ENCODE data around the gene SGMS2. TPM values are rescaled to one million over a fixed set of nuclear protein-coding genes. Genes with fewer than 3 reads are reported as not detected.

Gene SGMS2
- total and polyA plus RNA-seq, 10 of the 15 experiments (the other 5 are each of a cell fraction or from before 2014, with no cell fraction given) = under 0.01 to 3.2 (median 0.17) TPM; not detected in 4

DNA sequence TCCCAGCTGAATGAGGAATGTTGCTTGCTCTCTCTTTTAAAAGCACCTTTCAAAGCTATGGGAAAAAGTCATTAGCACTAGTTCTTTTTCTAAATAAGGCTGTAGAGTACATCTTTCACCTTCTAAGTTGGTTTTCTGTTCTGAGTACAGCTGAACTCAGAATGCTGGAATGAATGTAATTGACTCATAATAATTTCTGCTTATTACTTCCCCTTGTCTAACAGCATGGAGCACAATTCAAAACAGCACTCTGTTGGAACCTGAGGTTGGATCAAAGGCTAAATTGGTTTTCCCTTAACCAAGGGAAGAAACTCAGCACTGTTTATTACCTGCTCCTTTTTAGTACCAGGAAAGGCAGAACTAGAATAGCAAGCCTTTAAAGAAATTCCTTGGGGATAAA is 73.1 kb downstream of the SGMS2 start (continued):
- TF ChIP-seq MYB (IDR thresholded peaks at IDR 0.05; ENCODE audit: borderline replicate concordance, low read depth, low read length) (no peak), JUNB (IDR thresholded peaks at IDR 0.05) (peak; percentile 73), BCL11A (IDR thresholded peaks at IDR 0.05; ENCODE audit: low read depth, low read length) (peak; percentile 19; the same call in 1 of the 2 replicates), NR2C1 (IDR thresholded peaks at IDR 0.05) (no peak)

DNA sequence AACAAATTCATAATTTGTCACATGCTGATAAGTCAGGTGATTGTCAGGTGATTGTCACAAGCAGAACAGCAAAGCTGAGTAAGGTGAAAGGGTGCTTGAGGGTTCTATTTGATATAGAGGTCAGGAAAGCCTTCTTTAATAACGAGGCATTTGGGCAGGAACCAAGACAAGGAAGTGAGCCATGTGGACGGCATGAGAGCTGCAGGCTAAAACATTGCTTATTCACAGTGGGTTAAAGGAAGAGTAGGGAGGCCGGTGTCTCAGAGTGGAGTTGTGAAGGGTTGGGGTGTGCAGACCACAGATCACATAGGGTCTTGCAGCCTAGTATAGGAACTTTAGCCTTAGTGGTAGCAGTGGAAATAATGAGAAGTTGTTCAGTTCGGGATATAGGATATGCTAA is 75.3 kb downstream of the SGMS2 start:
- ATAC-seq (no peak; the same call in 2 of the 3 replicates), FAIRE-seq (no peak), DNase-seq (ENCODE audit: low read depth, low spot score) (no peak)
- Histone ChIP-seq H3K4me2 (ENCODE audit: control insufficient read depth, insufficient read depth) (no peak overlapping the region), H3K4me3 (no peak overlapping the region), H3K79me2 (ENCODE audit: control insufficient read depth, insufficient read depth, low read length) (no peaks in the 10 kb centered on the region), H3K9ac (ENCODE audit: control insufficient read depth, insufficient read depth, low read length) (no peak overlapping the region), H3K27me3 (replicated peaks in 1 of 2; ENCODE audit: control insufficient read depth in 2 of 2, insufficient read depth in 2 of 2, low read length in 1 of 2) (no peaks in the 10 kb centered on the region; a peak in 1 of 4 replicates), H3K36me3 (ENCODE audit: control insufficient read depth in 2 of 2, insufficient read depth in 2 of 2, low read length in 1 of 2) (no peaks in the 10 kb centered on the region), H3K9me3 (replicated peaks; ENCODE audit: control insufficient read depth, insufficient read depth, low read length) (no peaks in the 10 kb centered on the region; the same call in 1 of the 3 replicates), H3K4me1 (ENCODE audit: control insufficient read depth, insufficient read depth, low read length) (no peaks in the 10 kb centered on the region), H4K20me1 (ENCODE audit: control insufficient read depth, insufficient read depth) (no peaks in the 10 kb centered on the region), H3K27ac (ENCODE audit: control insufficient read depth, insufficient read depth) (no peak overlapping the region), H2AFZ (ENCODE audit: control insufficient read depth, low read depth, low read length) (no peak overlapping the region)
- ChIA-PET SMC1A (ENCODE audit: uncharacterized antibody, unreplicated experiment) (interaction anchor here (0.9 to 1.3 kb wide), 2 partner anchors 13 to 46 kb away, joined by 3 to 4 read pairs; no protein-coding TSS in a partner anchor), POLR2A (no interaction called here), CTCF (interaction anchor here (0.9 to 1.4 kb wide), 2 partner anchors 9 to 142 kb away, joined by 3 to 7 read pairs; no protein-coding TSS in a partner anchor), RAD21 (ENCODE audit: unreplicated experiment) (interaction anchor here (1.2 kb wide), 1 partner anchor 142 kb away, joined by 3 read pairs; no protein-coding TSS in a partner anchor)
- intact Hi-C loops (cut with micrococcal nuclease; ENCODE audit: unreplicated experiment) (no loop called here), in situ Hi-C loops (cut with MboI) (no loop called here)
- no TSS peak for BruUV-seq (replicated peaks)
- 28% methylated on average over 4 of the region's 4 CpGs for WGBS (ENCODE audit: insufficient coverage, insufficient replicate concordance, low lambda C conversion rate, missing lambda C conversion rate)
- TF ChIP-seq NRF1 (conservative IDR thresholded peaks at IDR 0.05; ENCODE audit: low read depth, low read length) = no peak
- TF ChIP-seq, protein P1, sequence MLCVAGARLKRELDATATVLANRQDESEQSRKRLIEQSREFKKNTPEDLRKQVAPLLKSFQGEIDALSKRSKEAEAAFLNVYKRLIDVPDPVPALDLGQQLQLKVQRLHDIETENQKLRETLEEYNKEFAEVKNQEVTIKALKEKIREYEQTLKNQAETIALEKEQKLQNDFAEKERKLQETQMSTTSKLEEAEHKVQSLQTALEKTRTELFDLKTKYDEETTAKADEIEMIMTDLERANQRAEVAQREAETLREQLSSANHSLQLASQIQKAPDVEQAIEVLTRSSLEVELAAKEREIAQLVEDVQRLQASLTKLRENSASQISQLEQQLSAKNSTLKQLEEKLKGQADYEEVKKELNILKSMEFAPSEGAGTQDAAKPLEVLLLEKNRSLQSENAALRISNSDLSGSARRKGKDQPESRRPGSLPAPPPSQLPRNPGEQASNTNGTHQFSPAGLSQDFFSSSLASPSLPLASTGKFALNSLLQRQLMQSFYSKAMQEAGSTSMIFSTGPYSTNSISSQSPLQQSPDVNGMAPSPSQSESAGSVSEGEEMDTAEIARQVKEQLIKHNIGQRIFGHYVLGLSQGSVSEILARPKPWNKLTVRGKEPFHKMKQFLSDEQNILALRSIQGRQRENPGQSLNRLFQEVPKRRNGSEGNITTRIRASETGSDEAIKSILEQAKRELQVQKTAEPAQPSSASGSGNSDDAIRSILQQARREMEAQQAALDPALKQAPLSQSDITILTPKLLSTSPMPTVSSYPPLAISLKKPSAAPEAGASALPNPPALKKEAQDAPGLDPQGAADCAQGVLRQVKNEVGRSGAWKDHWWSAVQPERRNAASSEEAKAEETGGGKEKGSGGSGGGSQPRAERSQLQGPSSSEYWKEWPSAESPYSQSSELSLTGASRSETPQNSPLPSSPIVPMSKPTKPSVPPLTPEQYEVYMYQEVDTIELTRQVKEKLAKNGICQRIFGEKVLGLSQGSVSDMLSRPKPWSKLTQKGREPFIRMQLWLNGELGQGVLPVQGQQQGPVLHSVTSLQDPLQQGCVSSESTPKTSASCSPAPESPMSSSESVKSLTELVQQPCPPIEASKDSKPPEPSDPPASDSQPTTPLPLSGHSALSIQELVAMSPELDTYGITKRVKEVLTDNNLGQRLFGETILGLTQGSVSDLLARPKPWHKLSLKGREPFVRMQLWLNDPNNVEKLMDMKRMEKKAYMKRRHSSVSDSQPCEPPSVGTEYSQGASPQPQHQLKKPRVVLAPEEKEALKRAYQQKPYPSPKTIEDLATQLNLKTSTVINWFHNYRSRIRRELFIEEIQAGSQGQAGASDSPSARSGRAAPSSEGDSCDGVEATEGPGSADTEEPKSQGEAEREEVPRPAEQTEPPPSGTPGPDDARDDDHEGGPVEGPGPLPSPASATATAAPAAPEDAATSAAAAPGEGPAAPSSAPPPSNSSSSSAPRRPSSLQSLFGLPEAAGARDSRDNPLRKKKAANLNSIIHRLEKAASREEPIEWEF (IDR thresholded peaks at IDR 0.05; ENCODE audit: insufficient replicate concordance, low read depth, low read length) = no peak
- no peak for TF ChIP-seq NFYB (IDR thresholded peaks at IDR 0.05; ENCODE audit: insufficient read depth, low read depth, low read length)
- TF ChIP-seq POLR2AphosphoS5 (IDR thresholded peaks at IDR 0.05; ENCODE audit: low read length) = no peak
- no peak for TF ChIP-seq HDAC2 (IDR thresholded peaks at IDR 0.05)
- no peak for TF ChIP-seq CHD4 (IDR thresholded peaks at IDR 0.05)
- no peak for TF ChIP-seq ZNF207 (IDR thresholded peaks at IDR 0.05; ENCODE audit: borderline replicate concordance)
- no peak for TF ChIP-seq IRF4 (IDR thresholded peaks at IDR 0.05; ENCODE audit: low read depth, low read length)
- TF ChIP-seq, protein P2, sequence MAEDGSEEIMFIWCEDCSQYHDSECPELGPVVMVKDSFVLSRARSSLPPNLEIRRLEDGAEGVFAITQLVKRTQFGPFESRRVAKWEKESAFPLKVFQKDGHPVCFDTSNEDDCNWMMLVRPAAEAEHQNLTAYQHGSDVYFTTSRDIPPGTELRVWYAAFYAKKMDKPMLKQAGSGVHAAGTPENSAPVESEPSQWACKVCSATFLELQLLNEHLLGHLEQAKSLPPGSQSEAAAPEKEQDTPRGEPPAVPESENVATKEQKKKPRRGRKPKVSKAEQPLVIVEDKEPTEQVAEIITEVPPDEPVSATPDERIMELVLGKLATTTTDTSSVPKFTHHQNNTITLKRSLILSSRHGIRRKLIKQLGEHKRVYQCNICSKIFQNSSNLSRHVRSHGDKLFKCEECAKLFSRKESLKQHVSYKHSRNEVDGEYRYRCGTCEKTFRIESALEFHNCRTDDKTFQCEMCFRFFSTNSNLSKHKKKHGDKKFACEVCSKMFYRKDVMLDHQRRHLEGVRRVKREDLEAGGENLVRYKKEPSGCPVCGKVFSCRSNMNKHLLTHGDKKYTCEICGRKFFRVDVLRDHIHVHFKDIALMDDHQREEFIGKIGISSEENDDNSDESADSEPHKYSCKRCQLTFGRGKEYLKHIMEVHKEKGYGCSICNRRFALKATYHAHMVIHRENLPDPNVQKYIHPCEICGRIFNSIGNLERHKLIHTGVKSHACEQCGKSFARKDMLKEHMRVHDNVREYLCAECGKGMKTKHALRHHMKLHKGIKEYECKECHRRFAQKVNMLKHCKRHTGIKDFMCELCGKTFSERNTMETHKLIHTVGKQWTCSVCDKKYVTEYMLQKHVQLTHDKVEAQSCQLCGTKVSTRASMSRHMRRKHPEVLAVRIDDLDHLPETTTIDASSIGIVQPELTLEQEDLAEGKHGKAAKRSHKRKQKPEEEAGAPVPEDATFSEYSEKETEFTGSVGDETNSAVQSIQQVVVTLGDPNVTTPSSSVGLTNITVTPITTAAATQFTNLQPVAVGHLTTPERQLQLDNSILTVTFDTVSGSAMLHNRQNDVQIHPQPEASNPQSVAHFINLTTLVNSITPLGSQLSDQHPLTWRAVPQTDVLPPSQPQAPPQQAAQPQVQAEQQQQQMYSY (CRISPR knock-in tag; IDR thresholded peaks at IDR 0.05) = no peak
- no peak for TF ChIP-seq TCF7 (IDR thresholded peaks at IDR 0.05; ENCODE audit: borderline replicate concordance)
